Transverse colon (tissue), 4 donors: Measurements from ENCODE around the gene ERGIC1.

Experiments used
- POLR2A ChIP-seq: fragments of 450-650 bp; IDR thresholded peaks from one replicate; pipeline ENCODE4 v1.6.1; 2016; ENCODE audit warnings: antibody characterized with exemption, mild to moderate bottlenecking, moderate library complexity
- POLR2AphosphoS5 ChIP-seq, 3 donors: sonication (generic); formaldehyde crosslinking; IDR thresholded peaks; one replicate each; pipeline ENCODE4 v1.6.1; 2016; ENCODE audit warnings: antibody characterized with exemption in 3 of 3
- TF ChIP-seq, protein P1 (sequence below), 5 experiments: fragments of 200-600 bp in 3 of 5; fragments of 450-650 bp in 2 of 5; sonication (generic) in 3 of 5; IDR thresholded peaks; 1 replicate in 2 of 5; 2 replicates in 3 of 5; pipeline ENCODE4 v1.5.1; 2016 to 2017; ENCODE audit warnings: antibody characterized with exemption in 5 of 5, inconsistent platforms in 3 of 5, mild to moderate bottlenecking in 2 of 5, moderate library complexity in 1 of 5

- TF ChIP-seq, protein P1, sequence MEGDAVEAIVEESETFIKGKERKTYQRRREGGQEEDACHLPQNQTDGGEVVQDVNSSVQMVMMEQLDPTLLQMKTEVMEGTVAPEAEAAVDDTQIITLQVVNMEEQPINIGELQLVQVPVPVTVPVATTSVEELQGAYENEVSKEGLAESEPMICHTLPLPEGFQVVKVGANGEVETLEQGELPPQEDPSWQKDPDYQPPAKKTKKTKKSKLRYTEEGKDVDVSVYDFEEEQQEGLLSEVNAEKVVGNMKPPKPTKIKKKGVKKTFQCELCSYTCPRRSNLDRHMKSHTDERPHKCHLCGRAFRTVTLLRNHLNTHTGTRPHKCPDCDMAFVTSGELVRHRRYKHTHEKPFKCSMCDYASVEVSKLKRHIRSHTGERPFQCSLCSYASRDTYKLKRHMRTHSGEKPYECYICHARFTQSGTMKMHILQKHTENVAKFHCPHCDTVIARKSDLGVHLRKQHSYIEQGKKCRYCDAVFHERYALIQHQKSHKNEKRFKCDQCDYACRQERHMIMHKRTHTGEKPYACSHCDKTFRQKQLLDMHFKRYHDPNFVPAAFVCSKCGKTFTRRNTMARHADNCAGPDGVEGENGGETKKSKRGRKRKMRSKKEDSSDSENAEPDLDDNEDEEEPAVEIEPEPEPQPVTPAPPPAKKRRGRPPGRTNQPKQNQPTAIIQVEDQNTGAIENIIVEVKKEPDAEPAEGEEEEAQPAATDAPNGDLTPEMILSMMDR (IDR thresholded peaks at IDR 0.05), result no peak
- TF ChIP-seq POLR2AphosphoS5 (IDR thresholded peaks at IDR 0.05), result no peak
- no peak for TF ChIP-seq POLR2A
Observed at GRCh38 chr5:172818081-172818480, 16.0 kb upstream of the ERGIC1 start.
